T47D (cell line): Measurements from ENCODE around the gene SMIM35.
"Not testable (repeated sequence)": the region's sequence is repeated elsewhere in the genome, so short reads cannot be mapped to it uniquely, and the experiment has no call there.

Source experiments
- DNase-seq, 2 experiments: peaks; one replicate each; pipeline versions ENCODE4 v3.0.0 to v3.0.0-alpha.2; 2011 to 2012; ENCODE audit warnings: low read depth in 1 of 2, low spot score in 1 of 2
- JUND ChIP-seq: IDR thresholded peaks from 2 replicates; pipeline ENCODE4 v1.6.1; 2012; ENCODE audit warnings: low read depth
- in situ Hi-C: cut with HindIII; loops from 2 replicates; pipeline ENCODE4 v1.10.0; 2016; ENCODE audit warnings: low sequenced_read_pairs, low pct_unique_long_range_greater_than_20kb

Gene SMIM35

DNA sequence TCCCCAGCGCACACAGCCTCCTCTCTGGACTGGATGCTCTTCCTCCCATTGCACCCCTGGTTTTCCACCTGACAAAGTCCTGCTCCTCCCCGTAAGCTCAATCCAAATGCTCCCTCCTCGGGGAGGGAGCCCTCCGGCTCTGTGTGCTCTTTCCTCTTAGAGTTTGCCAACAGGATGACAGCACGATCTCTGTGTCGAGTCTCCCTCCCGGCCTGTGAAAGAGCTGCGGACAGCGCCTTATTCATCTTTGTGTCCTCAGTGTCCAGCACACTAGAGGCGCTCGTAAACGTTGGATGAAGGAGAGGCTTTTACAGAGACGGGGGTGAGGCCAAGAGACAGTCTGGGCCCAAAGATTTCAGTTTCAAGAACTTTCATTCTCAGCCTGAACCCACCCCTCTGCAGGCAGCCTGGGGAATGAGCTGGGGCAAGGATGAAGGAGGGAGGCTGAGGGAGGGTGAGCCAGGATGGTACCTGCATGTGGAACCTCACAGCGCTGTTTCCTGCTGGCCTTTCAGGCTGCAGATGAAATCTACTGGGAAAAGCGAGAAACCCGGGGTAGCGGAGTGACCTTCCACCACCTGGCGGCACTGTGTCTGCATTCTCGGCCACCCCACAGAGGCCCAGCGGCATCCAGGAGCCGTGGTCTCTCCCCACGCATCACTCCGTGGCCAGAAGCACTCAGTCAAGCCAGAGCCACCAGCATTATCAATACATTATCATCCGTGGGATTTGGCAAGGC is 18.4 kb downstream of the SMIM35 start:
- TF ChIP-seq JUND = no peak
- in situ Hi-C loops = no loop called here
- no peak for DNase-seq

DNA sequence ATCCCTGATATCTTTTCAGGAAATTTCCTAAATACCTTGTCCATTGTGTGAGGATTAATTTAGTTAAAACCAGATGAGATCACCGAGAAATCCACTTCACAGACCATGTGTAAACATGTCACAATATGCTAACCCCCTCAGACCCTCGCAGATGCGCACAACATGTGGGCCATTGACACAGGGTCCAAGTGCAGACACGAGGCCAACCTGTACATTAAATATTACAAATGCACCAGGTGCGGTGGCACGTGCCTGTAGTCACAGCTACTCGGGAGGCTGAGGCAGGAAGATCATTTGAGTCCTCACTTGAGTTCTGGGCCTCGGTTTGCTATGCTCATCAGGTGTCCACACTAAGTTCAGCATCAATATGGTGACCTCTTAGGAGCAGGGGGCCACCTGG is 19.8 kb downstream of the SMIM35 start:
- TF ChIP-seq JUND = no peak
- no peak for DNase-seq
- in situ Hi-C loops = no loop called here

DNA sequence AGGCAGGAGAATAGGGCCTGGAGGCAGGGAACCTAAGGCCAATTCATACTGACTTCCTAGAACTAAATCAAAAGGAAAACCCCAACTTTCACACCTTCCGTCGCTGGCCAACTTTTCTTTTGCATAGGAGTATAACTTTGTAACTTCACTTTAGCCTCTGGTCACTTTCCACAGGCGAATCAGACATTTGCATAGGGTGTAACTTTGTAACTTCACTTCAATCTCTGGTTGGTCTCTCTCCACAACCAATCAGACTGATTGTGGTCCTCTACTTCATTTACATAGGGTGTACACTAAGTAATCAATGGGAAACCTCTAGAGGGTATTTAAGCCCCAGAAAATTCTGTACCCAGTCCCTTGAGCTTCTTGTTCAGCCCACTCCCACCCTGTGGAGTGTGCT is 21.4 kb downstream of the SMIM35 start:
- no peak for TF ChIP-seq JUND
- in situ Hi-C loops = no loop called here
- DNase-seq = no peak

DNA sequence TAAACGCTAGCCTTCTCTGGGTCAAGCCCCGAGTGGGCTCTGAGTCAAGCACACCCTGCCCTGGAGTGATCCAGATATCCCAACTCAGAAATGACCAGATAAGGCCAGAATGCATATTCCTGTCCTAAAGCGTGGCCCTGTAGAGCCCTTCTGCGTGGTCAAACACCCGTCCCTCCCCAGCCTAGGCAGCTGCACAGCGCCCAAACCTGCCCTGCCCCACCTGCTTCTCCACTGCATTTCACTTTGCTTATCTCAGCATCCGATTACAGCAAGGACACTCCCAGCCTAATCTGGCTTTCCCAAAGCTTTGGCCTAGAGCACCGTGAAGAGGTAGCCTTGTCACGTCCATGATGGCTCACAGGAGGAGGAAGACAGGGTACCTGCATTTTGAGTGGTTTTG is 21.8 kb downstream of the SMIM35 start:
- TF ChIP-seq JUND = no peak
- in situ Hi-C loops = no loop called here
- DNase-seq = no peak

DNA sequence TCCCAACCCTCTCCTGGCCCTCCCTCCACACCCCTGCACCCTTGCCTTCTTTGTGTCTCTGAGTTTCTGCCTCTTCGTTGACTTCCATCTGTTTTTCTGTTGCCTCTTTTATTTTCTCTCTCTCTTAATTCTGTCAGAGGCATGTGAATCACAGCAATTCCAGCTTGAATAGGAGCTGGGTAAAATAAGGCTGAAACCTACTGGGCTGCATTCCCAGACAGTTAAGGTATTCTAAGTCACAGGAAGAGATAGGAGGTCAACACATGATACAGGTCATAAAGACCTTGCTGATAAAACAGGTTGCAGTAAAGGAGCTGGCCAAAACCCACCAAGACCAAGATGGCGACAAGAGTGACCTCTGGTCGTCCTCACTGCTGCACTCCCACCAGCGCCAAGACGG is 24.1 kb downstream of the SMIM35 start:
- DNase-seq, in situ Hi-C loops: not testable (repeated sequence)

DNA sequence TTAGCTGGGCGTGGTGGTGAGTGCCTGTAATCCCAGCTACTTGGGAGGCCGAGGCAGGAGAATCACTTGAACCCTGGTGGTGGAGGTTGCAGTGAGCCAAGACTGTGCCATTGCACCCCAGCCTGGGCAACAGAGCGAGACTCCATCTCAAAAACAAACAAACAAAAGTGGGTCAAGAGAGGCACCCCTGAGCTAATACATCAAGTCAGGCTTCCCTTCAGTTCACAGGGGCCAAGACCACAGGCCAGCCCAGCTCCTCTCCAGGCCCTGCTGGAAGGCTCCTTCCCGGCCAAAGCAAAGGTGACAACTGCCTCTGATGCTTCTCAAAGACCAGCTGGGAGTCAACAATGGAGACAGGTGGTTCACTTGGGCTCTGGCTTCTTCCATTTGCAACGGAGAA is 24.6 kb downstream of the SMIM35 start:
- DNase-seq, in situ Hi-C loops: not testable (repeated sequence)

DNA sequence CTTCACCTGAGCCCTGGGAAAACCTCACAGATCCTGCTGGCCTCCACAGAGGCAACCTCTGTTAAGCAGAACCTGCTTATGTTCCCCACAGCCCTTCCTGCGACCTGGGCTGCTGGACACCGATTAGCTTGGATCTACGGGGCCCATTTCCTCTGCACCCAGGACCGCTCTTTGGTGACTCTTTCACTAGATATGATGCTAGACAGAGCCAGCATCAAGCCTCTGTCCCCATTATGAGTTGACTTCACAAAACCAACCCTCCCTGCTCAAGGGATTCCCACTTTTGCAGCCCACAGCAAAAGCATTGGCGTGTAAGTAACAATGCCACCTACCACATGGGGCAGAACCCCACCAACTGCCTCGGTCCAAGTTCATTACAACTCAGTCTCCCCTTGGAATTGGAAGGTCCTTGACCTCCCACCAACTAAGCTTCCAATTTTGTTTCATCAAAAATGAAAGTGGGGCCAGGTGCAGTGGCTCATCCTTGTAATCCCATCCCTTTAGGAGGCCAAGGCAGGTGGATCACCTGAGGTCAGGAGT is 25.1 kb downstream of the SMIM35 start:
- no peak for TF ChIP-seq JUND

DNA sequence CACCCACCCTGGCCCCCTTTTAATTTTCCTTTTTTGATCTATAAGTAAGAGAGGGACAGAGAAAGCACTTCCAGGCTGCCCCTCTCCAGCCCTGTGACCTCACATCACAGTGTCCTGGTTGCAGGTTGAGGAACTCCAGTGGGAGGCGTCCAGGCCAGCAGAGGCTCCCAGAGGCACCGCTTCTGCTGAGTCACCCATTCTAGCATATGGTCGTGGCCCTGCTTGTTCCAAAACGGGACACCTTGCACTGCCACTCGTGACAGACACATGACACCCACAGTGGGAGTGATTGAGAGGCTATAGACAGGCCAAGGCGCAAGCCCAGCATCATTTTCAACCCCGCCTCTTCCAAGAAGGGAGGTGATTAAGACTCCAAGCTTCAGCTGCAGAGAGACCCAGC is 25.9 kb downstream of the SMIM35 start:
- in situ Hi-C loops = no loop called here
- DNase-seq = peak in 1 of 2 experiments; percentile 38
- TF ChIP-seq JUND = no peak

More for the DNA sequence above, 25.1 kb downstream of the SMIM35 start:
- no peak for DNase-seq
- in situ Hi-C loops = no loop called here

DNA sequence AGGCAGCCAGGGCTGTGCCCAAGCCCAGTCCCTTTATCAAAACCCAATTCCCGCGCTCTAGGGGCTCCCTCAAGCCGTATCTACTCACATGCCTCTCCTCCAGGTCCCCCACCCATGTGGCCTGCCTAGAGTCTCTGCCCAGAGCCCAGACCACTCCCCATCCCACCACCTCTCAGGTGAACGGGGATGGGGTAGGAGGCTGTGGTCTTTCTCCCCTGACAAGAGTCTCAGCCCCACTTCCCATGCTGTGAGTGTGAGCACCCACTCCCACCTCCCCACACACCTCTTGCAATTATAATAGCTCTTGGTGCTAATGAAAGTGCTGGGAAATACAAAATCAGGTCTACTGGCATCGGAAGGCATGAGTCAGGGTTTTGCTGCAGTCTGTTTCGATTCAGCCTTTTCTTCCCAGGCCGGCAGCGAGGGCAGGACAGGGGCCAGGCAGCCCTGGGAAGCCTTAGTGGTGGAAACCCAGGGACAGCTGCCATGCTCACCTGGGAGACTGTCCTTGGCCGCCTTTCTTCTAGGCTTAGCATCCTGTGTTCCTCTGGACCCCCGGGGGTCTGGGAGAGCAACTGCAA is 26.6 kb downstream of the SMIM35 start:
- DNase-seq = no peak
- in situ Hi-C loops = no loop called here

DNA sequence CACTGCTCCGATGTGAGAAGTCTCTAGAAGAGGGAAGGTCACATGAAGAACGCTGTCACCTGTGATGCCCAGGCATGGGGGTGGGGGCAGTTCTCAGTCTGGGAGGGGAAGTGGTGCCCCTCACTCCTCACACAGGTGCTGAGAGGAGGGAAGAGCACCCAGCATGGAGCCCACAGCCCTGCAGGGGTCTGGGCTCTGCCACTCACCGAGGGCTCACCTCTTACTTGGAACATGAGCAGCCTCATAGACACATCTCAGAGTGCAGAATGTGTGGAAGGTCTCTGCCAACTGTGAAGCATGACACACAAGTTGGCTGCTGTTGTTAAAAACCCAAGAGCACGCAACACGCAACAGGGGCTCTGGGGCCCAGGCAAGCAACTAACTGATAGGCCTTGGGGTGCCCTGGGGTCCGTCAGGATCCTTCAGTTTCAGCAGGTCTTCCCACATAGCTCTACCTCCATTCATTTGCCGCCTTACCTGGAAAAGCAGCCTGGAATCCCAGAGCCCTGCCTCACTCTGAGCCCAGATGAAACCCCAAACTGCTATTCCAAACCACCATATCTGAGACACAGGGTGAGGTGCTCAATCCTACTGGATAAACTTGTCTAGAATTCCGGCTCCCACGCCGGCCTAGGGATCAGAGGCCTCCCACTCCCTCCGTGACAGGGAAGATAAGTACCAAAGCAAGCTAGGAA is 27.4 kb downstream of the SMIM35 start:
- TF ChIP-seq JUND = no peak
- in situ Hi-C loops = no loop called here
- no peak for DNase-seq

More for the DNA sequence above, 26.6 kb downstream of the SMIM35 start:
- no peak for TF ChIP-seq JUND

DNA sequence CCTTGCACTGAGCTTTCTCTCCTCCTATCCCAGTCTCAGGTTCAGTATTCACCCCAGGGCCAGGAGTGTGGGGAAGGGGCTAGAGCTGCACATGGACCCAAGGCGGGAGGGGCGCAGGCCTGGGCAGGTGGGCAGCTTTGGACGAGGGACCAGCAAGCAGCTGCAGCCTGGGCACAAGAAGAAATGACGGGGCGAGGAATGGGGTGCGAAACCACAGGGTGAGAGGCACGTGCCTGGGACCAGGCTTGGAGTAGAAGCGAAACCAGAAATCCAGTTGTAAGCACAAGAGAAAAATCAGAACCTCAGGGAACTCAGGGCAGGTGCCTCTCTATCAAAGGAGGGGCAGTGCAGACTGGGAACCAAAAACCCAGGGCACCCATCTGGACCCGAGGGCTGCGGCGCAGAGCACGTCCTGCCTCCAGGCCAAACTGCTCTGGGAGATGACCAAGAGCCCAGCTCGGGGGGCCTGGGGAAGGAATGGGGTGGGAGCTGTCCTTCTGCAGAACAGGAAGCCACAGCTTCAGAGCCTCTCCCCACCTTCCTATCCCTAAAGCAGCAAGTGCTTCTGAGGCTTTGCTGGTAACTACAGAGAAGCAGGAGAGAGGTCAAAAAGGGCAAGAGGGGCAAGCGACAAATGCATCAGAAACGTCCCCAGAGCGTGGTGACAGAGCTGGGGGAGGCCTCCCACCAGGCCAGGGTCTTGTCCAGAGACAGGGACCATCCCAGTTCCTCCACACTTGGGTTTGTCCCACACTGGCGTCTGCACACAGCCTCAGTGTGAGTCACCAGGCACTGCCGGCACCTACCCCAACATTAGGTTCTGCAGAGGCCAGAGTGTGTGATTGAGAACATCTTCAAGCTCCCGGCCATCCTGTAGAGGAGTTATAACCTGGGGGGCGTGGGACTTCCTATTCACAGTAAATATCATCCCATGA is 28.2 kb downstream of the SMIM35 start:
- in situ Hi-C loops = no loop called here
- no peak for DNase-seq
- no peak for TF ChIP-seq JUND

DNA sequence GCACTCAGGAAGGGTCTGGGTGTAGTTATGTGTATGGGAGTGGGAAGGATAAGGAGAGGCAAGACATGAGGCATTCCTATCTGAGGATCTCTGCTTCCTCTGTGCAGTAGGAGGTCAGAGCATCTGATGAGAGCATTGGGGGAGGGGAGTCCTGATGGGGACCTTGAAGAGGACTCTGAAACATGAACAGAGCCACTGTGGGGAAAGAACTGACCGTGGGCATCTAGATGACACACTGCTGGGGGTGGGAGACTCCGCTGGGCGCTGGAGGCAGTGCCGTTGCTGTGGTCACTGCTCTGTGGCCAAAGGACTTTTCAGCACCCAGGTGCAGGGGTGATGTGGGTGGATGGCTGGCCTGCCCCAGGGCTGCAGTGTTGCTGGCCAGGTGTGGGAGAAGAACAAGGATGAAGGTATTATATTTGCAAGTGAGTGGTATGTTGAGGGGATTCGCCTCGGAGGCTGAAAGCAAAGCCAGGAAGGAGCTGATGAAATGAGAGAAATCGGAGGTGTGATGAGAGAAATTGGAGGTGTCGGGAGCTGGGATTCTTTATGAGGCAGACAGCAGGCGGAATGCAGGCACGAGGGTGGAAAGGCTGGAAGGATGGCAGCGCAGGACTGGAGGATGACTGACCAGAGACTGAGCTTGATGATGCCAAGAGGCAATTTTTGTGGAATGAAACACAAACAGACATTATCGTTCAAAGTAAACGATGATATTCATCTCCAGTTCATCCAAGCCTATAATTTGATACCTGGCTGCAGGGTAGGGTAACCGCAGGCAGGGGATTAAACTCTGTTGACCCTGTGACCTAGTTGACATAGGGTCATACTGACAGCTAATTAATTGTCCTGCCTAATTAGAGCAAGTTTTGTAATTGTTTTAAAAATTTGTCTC is 29.3 kb downstream of the SMIM35 start:
- peak; percentile 77 for TF ChIP-seq JUND
- peak; percentile 45 to 69 for DNase-seq
- in situ Hi-C loops = no loop called here
